Measurements from ENCODE around the gene FKRP.
"Not testable (repeated sequence)": the region's sequence is repeated elsewhere in the genome, so short reads cannot be mapped to it uniquely, and the experiment has no call there.

The FKRP gene

DNA sequence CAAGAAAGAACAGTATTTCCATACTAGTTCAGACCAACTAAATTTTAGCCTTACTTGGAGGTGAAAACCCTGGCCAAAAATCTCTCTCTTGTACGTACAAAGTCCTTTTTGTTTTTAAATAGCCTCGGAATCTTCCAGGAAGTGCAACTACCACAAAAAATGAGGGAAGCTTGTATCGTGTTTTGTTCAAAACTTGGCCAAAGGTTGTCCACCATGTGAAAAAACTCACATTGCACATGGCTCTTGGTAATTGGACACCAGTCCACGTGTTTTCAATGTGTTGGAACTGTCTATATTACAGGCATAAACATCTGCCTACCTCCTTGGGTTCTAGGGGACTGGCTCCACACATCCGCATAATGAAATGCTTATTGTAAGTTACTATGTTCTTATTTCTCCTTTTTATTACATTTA is 15.6 kb downstream of the FKRP start:
- no peak overlapping the region for H4K5ac ChIP-seq (ENCODE audit: low read length)
- H2AK5ac ChIP-seq (ENCODE audit: low read length), result no peak overlapping the region
- no peaks in the 10 kb centered on the region for H3K27me3 ChIP-seq (ENCODE audit: insufficient read depth, low read length, poor library complexity)
- no peak overlapping the region for H3K4me3 ChIP-seq (ENCODE audit: low read length)
- no peaks in the 10 kb centered on the region for H3K4me1 ChIP-seq (ENCODE audit: control insufficient read depth, low read depth, low read length)
- no peak overlapping the region for H2BK5ac ChIP-seq (ENCODE audit: low read length)
- WGBS (ENCODE audit: extremely low coverage, insufficient coverage, low lambda C conversion rate), result no CpG with 5 or more reads among the region's 5 CpGs
- H2BK15ac ChIP-seq (replicated peaks; ENCODE audit: low read depth), result no peak overlapping the region
- H2BK120ac ChIP-seq (ENCODE audit: low read depth, low read length), result no peak overlapping the region
- H3K27ac ChIP-seq (ENCODE audit: low read depth, low read length), result no peak overlapping the region
- H3K23ac ChIP-seq (ENCODE audit: low read length), result no peak overlapping the region
- no peaks in the 10 kb centered on the region for H3K36me3 ChIP-seq (ENCODE audit: control insufficient read depth, insufficient read depth, low read length)
- H3K9ac ChIP-seq (ENCODE audit: low read length), result no peak overlapping the region
- no peak overlapping the region for H3K56ac ChIP-seq (ENCODE audit: low read length)
- H4K8ac ChIP-seq (ENCODE audit: low read depth, low read length), result no peak overlapping the region
- H3K4ac ChIP-seq (ENCODE audit: low read depth, low read length), result no peak overlapping the region
- peaks cover 1% of the 10 kb centered on the region for H3K79me1 ChIP-seq (ENCODE audit: low read length)
- H3K79me2 ChIP-seq (ENCODE audit: control insufficient read depth, insufficient read depth, low read length), result no peaks in the 10 kb centered on the region
- DNase-seq, result no peak
- H3K18ac ChIP-seq (ENCODE audit: low read length), result no peak overlapping the region
- no peak overlapping the region for H3K4me2 ChIP-seq (ENCODE audit: low read length)

GRCh38 chr19:46762245-46762890 is 16.5 kb downstream of the FKRP start:
- peaks cover 1% of the 10 kb centered on the region for H3K79me1 ChIP-seq (ENCODE audit: low read length)
- no CpG with 5 or more reads among the region's 6 CpGs for WGBS (ENCODE audit: extremely low coverage, insufficient coverage, low lambda C conversion rate)
- H3K27me3 ChIP-seq (ENCODE audit: insufficient read depth, low read length, poor library complexity), result no peaks in the 10 kb centered on the region
- DNase-seq, result no peak
- H3K18ac ChIP-seq (ENCODE audit: low read length), result no peak overlapping the region
- H3K9ac ChIP-seq (ENCODE audit: low read length), result no peak overlapping the region
- no peak overlapping the region for H3K4ac ChIP-seq (ENCODE audit: low read depth, low read length)
- H4K5ac ChIP-seq (ENCODE audit: low read length), result no peak overlapping the region
- no peak overlapping the region for H3K23ac ChIP-seq (ENCODE audit: low read length)
- no peak overlapping the region for H3K56ac ChIP-seq (ENCODE audit: low read length)
- no peak overlapping the region for H2BK120ac ChIP-seq (ENCODE audit: low read depth, low read length)
- H3K4me1 ChIP-seq (ENCODE audit: control insufficient read depth, low read depth, low read length), result no peaks in the 10 kb centered on the region
- H3K36me3 ChIP-seq (ENCODE audit: control insufficient read depth, insufficient read depth, low read length), result no peaks in the 10 kb centered on the region
- H3K4me3 ChIP-seq (ENCODE audit: low read length), result no peak overlapping the region
- H2BK5ac ChIP-seq (ENCODE audit: low read length), result no peak overlapping the region
- no peak overlapping the region for H2AK5ac ChIP-seq (ENCODE audit: low read length)
- no peak overlapping the region for H2BK15ac ChIP-seq (replicated peaks; ENCODE audit: low read depth)
- no peak overlapping the region for H3K27ac ChIP-seq (ENCODE audit: low read depth, low read length)
- no peaks in the 10 kb centered on the region for H3K79me2 ChIP-seq (ENCODE audit: control insufficient read depth, insufficient read depth, low read length)
- H4K8ac ChIP-seq (ENCODE audit: low read depth, low read length), result no peak overlapping the region
- H3K4me2 ChIP-seq (ENCODE audit: low read length), result no peak overlapping the region

DNA sequence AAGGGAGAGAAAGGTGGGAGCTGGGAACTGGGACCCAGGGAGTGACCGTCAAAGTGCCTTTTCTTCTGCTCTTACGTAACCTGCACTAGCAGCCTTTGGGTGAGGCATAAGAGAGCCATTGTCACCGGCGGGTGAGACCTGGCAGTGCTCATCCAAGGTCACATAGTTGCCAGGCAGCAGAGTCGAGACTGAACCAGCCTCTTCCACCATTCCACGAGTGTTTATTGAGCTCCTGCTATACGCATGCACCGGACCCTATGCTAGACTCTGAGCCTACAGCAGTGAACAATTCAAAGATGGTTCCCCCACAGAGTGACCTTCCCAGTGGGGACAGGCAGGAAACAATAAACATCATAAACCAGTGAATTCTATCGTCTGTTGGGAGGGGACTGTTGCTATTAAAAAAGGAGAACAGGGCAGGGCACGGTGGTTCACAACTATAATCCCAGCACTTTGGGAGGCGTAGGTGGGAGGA is 19.0 kb downstream of the FKRP start:
- Histone ChIP-seq H2BK120ac (ENCODE audit: low read depth, low read length) (no peak overlapping the region), H3K79me1 (ENCODE audit: low read length) (no peaks in the 10 kb centered on the region), H3K56ac (ENCODE audit: low read length) (no peak overlapping the region), H2BK15ac (replicated peaks; ENCODE audit: low read depth) (no peak overlapping the region), H2BK5ac (ENCODE audit: low read length) (no peak overlapping the region), H2AK5ac (ENCODE audit: low read length) (no peak overlapping the region), H3K27ac (ENCODE audit: low read depth, low read length) (no peak overlapping the region), H3K9ac (ENCODE audit: low read length) (no peak overlapping the region), H3K23ac (ENCODE audit: low read length) (no peak overlapping the region), H3K18ac (ENCODE audit: low read length) (no peak overlapping the region), H4K5ac (ENCODE audit: low read length) (no peak overlapping the region), H3K4ac (ENCODE audit: low read depth, low read length) (no peak overlapping the region), H3K36me3 (ENCODE audit: control insufficient read depth, insufficient read depth, low read length) (no peaks in the 10 kb centered on the region), H3K4me2 (ENCODE audit: low read length) (no peak overlapping the region), H3K27me3 (ENCODE audit: insufficient read depth, low read length, poor library complexity) (no peaks in the 10 kb centered on the region), H3K79me2 (ENCODE audit: control insufficient read depth, insufficient read depth, low read length) (no peaks in the 10 kb centered on the region), H4K8ac (ENCODE audit: low read depth, low read length) (no peak overlapping the region), H3K4me1 (ENCODE audit: control insufficient read depth, low read depth, low read length) (no peaks in the 10 kb centered on the region), H3K4me3 (ENCODE audit: low read length) (no peak overlapping the region)
- DNase-seq, result no peak
- WGBS (ENCODE audit: extremely low coverage, insufficient coverage, low lambda C conversion rate), result no CpG with 5 or more reads among the region's 11 CpGs

DNA sequence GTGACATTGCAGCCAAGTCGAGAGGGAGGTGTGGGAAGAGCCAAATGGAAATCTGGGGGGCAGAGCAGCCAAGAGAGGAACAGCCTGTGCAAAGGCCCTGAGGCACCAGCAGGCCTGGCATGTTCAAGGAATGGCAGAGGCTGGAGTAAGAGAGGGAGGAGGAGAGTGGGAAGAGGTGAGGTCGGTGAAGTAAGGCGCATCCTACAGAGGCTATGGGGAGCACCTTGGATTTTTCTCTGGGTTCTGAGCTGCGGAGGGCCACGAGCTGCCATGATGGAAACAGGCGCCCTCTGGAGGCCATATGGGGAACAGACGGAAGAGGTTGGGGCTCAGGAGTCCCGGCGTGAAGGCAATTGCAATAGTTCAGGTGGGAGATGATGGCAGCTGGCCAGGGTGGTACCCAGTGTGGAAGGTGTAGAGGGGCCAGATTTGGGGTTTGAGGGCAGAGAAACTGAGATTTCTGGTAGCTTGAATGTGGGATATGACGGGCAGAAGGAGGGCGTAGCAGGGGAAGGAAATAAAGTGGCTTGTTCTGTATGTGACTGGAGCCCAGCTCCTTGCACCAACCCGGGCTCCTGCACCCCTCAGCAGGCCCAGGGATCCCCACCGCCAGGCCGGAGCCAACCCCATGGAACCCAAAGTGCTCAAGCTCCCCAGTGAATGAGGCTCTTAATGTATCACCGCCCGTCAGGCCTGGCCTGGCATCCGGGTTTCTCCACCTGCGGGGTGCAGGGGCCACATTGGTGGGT is 20.9 kb downstream of the FKRP start:
- H2BK5ac ChIP-seq (ENCODE audit: low read length), result no peak overlapping the region
- no peak overlapping the region for H3K18ac ChIP-seq (ENCODE audit: low read length)
- no CpG with 5 or more reads among the region's 18 CpGs for WGBS (ENCODE audit: extremely low coverage, insufficient coverage, low lambda C conversion rate)
- no peak overlapping the region for H3K9ac ChIP-seq (ENCODE audit: low read length)
- no peak overlapping the region for H3K56ac ChIP-seq (ENCODE audit: low read length)
- no peak overlapping the region for H4K5ac ChIP-seq (ENCODE audit: low read length)
- no peaks in the 10 kb centered on the region for H3K4me1 ChIP-seq (ENCODE audit: control insufficient read depth, low read depth, low read length)
- no peaks in the 10 kb centered on the region for H3K79me2 ChIP-seq (ENCODE audit: control insufficient read depth, insufficient read depth, low read length)
- H3K27me3 ChIP-seq (ENCODE audit: insufficient read depth, low read length, poor library complexity), result no peaks in the 10 kb centered on the region
- H3K36me3 ChIP-seq (ENCODE audit: control insufficient read depth, insufficient read depth, low read length), result no peaks in the 10 kb centered on the region
- H3K23ac ChIP-seq (ENCODE audit: low read length), result no peak overlapping the region
- H2AK5ac ChIP-seq (ENCODE audit: low read length), result no peak overlapping the region
- H3K79me1 ChIP-seq (ENCODE audit: low read length), result no peaks in the 10 kb centered on the region
- H2BK15ac ChIP-seq (replicated peaks; ENCODE audit: low read depth), result no peak overlapping the region
- DNase-seq, result peak; percentile 72
- no peak overlapping the region for H2BK120ac ChIP-seq (ENCODE audit: low read depth, low read length)
- no peak overlapping the region for H3K4ac ChIP-seq (ENCODE audit: low read depth, low read length)
- H3K4me2 ChIP-seq (ENCODE audit: low read length), result no peak overlapping the region
- H3K4me3 ChIP-seq (ENCODE audit: low read length), result no peak overlapping the region
- H4K8ac ChIP-seq (ENCODE audit: low read depth, low read length), result no peak overlapping the region
- H3K27ac ChIP-seq (ENCODE audit: low read depth, low read length), result no peak overlapping the region

GRCh38 chr19:46768746-46769145 is 22.9 kb downstream of the FKRP start:
- not testable (repeated sequence) for H3K56ac ChIP-seq (ENCODE audit: low read length); H4K8ac ChIP-seq (ENCODE audit: low read depth, low read length); H3K9ac ChIP-seq (ENCODE audit: low read length); H3K27me3 ChIP-seq (ENCODE audit: insufficient read depth, low read length, poor library complexity); H2BK5ac ChIP-seq (ENCODE audit: low read length); H2BK120ac ChIP-seq (ENCODE audit: low read depth, low read length); H3K23ac ChIP-seq (ENCODE audit: low read length); H4K5ac ChIP-seq (ENCODE audit: low read length); H2AK5ac ChIP-seq (ENCODE audit: low read length); H3K79me2 ChIP-seq (ENCODE audit: control insufficient read depth, insufficient read depth, low read length); H3K79me1 ChIP-seq (ENCODE audit: low read length); H3K4me2 ChIP-seq (ENCODE audit: low read length); H3K36me3 ChIP-seq (ENCODE audit: control insufficient read depth, insufficient read depth, low read length); H3K18ac ChIP-seq (ENCODE audit: low read length); DNase-seq; H3K4ac ChIP-seq (ENCODE audit: low read depth, low read length); H3K27ac ChIP-seq (ENCODE audit: low read depth, low read length); H2BK15ac ChIP-seq (replicated peaks; ENCODE audit: low read depth); H3K4me1 ChIP-seq (ENCODE audit: control insufficient read depth, low read depth, low read length); H3K4me3 ChIP-seq (ENCODE audit: low read length)
- no CpG with 5 or more reads among the region's 4 CpGs for WGBS (ENCODE audit: extremely low coverage, insufficient coverage, low lambda C conversion rate)
